ENCODE measurements around the gene KAT6B.

Gene KAT6B

GRCh38 chr10:74957285-74957961 is 131.0 kb downstream of the KAT6B start:
- DNase-seq = no peak

DNA sequence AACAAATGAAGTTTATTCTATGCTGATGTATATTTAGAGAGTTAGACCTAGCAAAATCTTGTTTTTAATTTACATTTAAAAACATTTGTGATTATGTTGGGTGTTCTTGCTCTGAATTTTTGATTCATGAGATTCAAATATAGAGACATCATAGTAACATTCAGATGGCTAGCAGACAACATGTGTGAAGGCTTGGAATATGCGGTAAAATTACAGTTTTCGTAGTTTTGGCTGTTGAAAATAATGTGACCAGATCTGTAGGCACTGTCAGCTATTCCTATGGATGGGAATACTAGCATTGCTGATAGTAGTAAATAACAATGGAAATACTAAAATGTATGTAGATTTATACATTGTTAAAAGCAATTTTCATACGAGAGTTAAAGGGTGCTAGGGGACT is 131.9 kb downstream of the KAT6B start:
- DNase-seq = no peak

GRCh38 chr10:74960670-74961069 is 134.3 kb downstream of the KAT6B start:
- DNase-seq = no peak

DNA sequence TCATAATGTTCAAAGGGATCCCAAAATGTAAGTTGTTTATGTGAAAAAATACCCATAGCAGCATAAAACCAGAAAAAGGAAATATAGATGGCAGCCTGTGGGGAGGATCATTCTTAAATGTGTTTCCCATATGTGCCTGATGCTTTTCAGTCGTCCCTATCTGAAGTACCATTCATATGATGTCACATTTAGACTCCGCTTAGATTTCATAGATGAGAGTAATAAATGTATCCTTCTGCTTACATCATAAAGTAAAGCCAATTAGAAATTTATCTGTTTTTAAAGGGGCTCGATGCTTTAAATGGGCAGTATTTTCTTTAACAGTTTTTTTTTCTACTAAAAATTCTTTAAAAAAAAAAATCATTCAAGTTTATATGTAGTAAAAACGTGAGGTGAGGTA is 136.1 kb downstream of the KAT6B start:
- DNase-seq = no peak

DNA sequence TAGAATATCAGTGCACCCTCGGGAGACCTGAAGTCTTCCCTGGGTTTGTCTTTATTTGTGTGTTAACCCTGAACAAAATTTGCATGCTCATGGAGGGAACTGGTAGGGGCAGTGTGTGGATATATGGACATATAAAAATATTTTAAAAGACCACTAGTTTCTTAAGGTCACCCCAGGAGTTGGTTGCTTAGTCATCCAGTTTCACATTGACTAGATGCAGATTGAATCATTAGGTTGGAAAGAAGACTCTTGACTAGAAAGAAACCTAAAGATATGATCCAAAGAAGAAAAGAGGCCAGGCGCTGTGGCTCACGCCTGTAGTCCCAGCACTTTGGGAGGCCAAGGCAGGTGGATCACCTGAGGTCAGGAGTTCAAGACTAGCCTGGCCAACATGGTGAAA is 137.1 kb downstream of the KAT6B start:
- DNase-seq = no peak

DNA sequence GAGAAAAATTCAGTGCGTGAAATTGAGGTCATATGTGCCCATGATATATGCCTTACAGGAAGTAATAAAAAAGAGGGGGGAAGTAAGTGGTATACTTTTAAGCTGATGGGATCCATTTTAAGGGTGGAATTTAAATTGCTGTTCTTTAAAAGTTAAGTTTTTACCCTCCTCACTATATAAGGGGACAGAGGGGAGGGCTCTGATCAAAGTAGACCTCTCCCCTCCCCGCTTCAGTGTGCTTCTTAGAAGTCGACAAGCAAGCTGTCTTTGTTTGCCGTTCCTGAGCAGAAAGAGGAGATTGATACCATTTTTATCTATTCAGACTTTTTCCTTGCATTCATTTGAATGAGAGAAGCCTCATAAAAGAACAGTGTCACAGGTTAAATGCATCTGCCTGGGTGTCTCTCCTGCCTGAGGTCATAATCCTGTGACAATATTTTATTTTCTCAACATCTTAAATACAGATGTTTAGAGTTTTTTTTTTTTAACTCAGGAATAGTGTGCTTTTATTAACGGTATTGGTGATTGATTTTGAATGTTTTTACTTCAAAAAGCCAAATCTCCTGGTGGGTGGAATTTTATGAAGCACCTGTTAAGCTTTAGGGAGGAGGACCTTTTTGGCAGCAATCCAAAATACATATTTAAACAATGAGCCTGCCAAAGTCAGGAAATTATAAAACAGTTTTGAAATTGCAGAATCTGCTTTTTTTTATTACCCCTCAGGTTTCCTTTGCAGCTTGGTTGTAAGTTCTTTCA is 141.7 kb downstream of the KAT6B start:
- DNase-seq = no peak

DNA sequence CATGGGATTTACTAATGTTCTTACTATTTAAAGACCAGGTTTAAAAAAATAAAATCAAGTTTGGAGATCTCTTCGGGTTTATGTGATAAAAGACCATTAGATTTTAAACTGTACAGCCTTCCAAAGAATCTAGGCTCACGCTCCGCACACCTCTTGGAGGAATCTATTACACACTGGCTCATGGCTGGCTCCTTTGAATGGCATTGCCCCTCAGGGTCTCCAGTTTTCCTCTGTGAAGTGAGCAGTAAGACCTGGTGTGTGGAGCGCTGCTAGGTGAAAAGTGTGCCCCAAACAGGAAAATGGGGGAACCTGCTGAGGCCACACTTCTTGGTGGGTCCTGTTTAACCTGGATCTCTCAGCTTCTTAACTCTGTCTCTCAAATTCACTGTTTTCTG is 142.3 kb downstream of the KAT6B start:
- DNase-seq = no peak

- DNase-seq = no peak
Observed at GRCh38 chr10:74969093-74969492, 142.7 kb downstream of the KAT6B start.

GRCh38 chr10:74969530-74969929 is 143.1 kb downstream of the KAT6B start:
- DNase-seq = no peak

- DNase-seq = no peak
Observed at GRCh38 chr10:74973741-74974392, 147.5 kb downstream of the KAT6B start.

- no peak for DNase-seq
Observed at GRCh38 chr10:74975758-74976157, 149.4 kb downstream of the KAT6B start.

- DNase-seq = no peak
Observed at GRCh38 chr10:74976565-74976964, 150.2 kb downstream of the KAT6B start.

GRCh38 chr10:74977072-74977471 is 150.7 kb downstream of the KAT6B start:
- no peak for DNase-seq

GRCh38 chr10:74977913-74978847 is 151.8 kb downstream of the KAT6B start:
- DNase-seq = no peak

- DNase-seq = no peak
Observed at GRCh38 chr10:74981831-74982633, 155.6 kb downstream of the KAT6B start.

DNA sequence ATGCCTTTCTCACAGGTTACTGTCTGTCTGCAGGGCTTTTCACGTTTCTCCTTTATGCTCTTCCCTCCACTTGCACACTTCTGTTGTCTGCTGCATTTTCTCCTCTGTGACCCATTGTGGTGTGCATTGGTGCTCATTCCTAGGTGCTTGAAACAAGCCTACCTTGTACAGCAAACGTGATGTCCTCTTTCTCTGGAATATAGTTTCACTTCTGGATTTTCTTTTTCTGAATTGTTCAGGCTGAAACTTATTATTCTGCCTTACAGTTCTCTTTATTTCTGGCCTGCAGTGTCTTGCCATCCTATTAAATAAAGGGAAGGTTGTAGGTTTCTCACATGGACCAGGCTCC is 156.2 kb downstream of the KAT6B start:
- DNase-seq = no peak

DNA sequence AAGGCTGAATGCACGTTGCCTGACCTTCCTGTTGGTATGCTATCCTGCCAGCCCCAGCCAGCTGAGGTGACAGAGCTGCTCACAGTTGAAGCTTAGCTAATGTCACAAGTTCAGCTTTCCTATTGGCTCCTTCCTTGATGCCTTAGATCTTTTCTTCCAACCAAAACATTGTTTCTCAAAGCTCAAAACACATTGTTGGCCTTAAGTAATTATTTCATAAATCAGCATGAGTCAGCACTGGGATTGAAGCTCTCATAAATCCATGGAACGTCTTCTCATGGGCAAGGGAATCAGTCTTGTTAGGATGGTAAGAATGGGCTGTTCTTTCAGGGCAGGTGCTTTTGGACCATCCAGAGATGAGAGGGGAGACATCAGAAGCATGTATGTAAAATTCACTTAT is 157.0 kb downstream of the KAT6B start:
- DNase-seq = no peak

GRCh38 chr10:74987339-74988053 is 161.1 kb downstream of the KAT6B start:
- DNase-seq = no peak

GRCh38 chr10:74988054-74988775 is 161.8 kb downstream of the KAT6B start:
- DNase-seq = no peak

DNA sequence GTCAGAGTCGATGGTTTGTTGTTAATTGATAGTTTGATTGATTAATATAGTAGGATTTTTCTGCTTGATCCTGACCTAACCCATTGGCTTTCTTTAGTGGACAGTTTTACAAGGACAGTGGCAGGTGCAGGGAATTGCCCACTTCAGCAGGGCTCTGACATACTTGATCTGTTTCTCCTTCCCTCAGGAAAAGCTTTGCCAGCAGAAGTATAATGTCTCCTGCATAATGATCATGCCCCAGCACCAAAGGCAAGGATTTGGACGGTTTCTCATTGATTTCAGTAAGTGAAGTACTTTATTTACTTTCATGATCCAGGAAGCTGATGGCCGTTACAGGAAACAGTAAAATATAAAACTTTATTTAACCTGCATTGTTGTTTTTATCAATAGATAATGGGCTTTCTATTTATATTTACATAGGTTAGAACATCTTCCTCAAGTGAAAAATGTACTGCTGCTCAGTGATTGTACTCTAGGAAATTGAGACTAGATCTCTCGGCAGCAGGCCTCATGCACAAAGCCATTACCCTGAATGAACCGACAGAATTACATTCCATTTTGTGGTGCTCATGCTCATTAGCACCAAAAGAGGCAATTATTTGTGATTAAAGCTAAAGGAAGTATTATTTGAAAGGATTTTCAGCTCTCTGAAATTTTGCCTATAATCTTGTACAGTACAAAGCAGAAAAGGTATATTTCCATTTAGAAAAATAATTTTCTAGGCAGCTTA is 162.6 kb downstream of the KAT6B start:
- no peak for DNase-seq

All from T1000 (cell line).